ENCODE measurements around the gene NKD2.

DNA sequence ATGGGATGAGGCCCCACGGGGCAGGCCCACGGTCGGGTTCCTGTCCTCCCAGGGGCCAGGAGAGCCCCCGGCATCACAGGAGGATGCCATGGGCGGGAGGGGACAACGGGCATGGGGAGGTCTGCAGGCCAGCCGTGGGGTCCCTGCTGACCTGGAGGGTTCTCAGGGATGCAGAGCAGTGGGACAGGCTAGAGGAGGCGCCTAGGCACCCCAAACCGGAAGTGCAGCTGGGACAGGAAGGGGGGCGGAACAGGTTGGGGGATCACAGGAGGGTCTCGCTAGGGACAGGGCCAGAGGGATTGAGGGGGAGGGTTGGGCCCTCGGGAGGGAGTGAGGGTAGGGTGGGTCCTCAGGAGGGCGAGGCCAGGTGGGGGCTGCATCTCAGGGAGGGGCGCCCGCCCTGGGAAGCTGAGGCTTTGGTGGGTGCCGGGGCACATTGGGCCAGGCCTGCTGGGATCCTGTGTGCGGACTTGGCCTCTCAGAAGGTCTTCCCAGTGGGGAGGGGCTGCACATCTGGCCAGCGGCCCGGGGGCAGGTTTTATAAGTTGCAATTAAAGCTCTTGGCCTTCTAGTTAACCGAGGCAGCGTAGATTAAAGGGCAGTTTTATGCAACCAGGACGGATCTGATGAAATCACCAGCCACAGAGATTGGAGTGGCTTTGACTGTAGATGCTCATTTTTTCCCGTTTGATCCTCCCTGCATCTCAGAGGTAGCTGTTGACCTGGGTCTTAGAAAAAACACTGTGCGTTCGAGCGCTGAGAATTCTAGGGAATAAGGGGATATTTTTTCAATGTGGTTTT is 20.1 kb downstream of the NKD2 start:
- TF ChIP-seq, protein P1, sequence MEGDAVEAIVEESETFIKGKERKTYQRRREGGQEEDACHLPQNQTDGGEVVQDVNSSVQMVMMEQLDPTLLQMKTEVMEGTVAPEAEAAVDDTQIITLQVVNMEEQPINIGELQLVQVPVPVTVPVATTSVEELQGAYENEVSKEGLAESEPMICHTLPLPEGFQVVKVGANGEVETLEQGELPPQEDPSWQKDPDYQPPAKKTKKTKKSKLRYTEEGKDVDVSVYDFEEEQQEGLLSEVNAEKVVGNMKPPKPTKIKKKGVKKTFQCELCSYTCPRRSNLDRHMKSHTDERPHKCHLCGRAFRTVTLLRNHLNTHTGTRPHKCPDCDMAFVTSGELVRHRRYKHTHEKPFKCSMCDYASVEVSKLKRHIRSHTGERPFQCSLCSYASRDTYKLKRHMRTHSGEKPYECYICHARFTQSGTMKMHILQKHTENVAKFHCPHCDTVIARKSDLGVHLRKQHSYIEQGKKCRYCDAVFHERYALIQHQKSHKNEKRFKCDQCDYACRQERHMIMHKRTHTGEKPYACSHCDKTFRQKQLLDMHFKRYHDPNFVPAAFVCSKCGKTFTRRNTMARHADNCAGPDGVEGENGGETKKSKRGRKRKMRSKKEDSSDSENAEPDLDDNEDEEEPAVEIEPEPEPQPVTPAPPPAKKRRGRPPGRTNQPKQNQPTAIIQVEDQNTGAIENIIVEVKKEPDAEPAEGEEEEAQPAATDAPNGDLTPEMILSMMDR (IDR thresholded peaks at IDR 0.05), result no peak
- no peak for TF ChIP-seq POLR2A (IDR thresholded peaks at IDR 0.05)
